OCI-LY1 (cell line): ENCODE measurements around the gene GIT2.

Experiments
- EZH2 ChIP-seq: fragments of 200-600 bp; sonication (generic), shearing (Covaris generic); IDR thresholded peaks from 2 replicates; pipeline ENCODE4 v1.8.0; 2017; ENCODE audit warnings: borderline replicate concordance, mixed run types, mild to moderate bottlenecking, antibody characterized with exemption, low read length, moderate library complexity, mixed read lengths
- TF ChIP-seq, protein P1 (sequence below): fragments of 200-600 bp; sonication (generic), shearing (Covaris generic); IDR thresholded peaks from 2 replicates; pipeline ENCODE4 v1.5.1; 2017; ENCODE audit warnings: mild to moderate bottlenecking, antibody characterized with exemption, low read length, moderate library complexity, mixed read lengths

DNA sequence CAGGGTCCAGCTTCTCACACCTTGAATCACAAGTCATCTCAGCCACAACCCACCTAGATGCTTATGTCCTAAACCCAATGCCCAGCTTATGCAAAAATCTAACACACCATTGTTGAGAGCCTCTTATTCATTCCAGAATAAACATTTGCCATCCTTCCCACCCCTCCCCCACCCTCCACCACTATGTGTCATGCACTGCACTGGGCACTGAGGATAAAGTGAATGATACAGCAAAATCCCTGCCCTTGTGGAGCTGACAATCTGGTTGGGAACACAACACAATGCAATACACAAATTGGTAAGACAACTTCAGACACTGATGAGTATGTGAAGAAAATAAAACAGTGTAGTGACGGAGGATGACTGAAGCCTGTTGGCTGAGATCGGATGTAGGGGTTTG lies 114.4 kb downstream of the GIT2 start:
- TF ChIP-seq, protein P1, sequence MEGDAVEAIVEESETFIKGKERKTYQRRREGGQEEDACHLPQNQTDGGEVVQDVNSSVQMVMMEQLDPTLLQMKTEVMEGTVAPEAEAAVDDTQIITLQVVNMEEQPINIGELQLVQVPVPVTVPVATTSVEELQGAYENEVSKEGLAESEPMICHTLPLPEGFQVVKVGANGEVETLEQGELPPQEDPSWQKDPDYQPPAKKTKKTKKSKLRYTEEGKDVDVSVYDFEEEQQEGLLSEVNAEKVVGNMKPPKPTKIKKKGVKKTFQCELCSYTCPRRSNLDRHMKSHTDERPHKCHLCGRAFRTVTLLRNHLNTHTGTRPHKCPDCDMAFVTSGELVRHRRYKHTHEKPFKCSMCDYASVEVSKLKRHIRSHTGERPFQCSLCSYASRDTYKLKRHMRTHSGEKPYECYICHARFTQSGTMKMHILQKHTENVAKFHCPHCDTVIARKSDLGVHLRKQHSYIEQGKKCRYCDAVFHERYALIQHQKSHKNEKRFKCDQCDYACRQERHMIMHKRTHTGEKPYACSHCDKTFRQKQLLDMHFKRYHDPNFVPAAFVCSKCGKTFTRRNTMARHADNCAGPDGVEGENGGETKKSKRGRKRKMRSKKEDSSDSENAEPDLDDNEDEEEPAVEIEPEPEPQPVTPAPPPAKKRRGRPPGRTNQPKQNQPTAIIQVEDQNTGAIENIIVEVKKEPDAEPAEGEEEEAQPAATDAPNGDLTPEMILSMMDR, result no peak
- TF ChIP-seq EZH2, result no peak
